DMS153 (cell line): Measurements from ENCODE around the gene GATA5.

Experiments
- DNase-seq: peaks from one replicate; lab custom pipeline; 2025; lab: John Stamatoyannopoulos, UW

GATA5 gene

DNA sequence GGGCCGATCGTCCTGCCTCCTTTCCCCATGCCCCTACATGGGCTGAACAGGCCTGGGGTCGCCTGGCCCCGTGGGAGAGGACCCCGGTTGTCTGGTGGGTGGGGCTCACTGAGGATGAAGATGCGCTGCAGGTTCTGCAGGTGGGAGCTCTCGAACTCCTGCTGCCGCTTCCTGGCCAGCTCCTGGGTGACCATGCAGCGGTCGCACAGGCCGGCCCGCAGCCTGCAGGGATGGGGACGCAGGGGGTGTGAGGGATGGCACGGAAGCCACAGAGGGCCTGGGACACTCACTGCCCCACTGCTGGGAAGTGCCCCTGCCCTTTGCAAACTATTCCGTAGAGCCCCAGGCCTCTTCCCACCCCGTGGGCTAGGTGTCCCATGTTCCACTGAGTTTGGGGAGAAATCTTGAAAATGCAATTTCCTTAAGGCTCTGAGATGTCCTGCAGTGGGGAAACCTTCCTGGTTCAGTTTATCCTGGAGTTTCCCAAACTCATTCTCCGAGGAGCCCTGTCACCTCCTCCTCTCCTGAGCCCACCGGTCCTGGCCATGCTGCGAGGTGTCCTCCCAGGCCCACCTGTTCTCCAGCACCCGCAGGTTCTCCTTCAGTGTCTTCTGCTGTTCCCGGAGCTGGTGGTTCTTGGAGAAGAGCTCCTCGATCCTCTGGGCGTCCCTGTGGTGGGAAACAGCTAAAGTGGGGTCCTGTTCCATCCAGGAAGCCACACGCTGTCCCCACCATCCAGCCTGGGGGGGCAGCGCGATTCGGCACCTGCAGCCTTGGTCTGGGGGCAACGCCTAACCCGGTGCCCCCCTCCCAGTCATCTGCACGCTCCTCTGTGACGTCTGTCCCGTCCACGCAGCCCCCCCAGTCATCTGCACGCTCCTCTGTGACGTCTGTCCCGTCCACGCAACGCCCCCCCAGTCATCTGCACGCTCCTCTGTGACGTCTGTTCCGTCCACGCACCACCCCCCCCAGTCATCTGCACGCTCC, 58.9 kb downstream of the GATA5 start:
- DNase-seq = no peak

GRCh38 chr20:62415354-62416111, 60.3 kb downstream of the GATA5 start:
- DNase-seq = no peak

DNA sequence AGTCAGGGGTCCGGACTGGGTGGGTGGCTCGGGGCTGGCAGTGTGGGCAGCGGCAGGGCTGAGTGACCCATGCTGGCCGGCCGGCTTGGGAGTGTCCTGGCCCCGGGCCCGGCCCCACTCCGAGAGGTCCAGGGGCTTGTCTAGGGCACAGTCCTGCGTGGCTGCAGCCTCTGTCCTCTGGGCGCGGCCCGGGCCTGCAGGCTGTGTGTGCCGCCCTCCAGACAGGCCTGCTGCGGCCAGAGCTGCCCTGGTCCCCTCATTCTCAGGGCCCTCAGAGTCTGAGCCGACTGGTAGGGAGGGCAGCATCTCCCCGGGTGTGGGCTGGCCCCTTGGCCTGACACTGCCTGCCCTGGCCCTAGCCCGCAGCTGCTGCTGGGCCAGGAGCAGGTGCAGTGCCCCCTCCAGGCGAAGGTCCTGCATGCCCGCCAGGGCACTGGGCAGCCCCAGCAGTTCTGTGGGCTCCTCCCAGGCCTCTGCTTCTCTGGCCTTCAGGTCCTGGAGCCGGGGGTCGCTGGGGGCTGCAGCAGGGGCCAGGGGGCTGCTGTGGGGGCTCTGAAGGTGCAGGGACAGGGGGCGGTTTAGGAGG, 61.8 kb downstream of the GATA5 start:
- DNase-seq = no peak
